ENCODE results near the gene AIFM3.
A peak's percentile ranks its signal among the peaks of the same experiment; 100 is the strongest.

Gene AIFM3

GRCh38 chr22:21010426-21011113 is 43.5 kb downstream of the AIFM3 start:
- no peak for DNase-seq

- peak; percentile 59 for DNase-seq
Measured at GRCh38 chr22:21012446-21013407, 45.7 kb downstream of the AIFM3 start.

- DNase-seq, result no peak
Measured at GRCh38 chr22:21013657-21014201, 46.7 kb downstream of the AIFM3 start.

GRCh38 chr22:21014202-21014725 is 47.2 kb downstream of the AIFM3 start:
- DNase-seq, result peak; percentile 84

- DNase-seq, result peak; percentile 41
Measured at GRCh38 chr22:21014726-21015465, 47.8 kb downstream of the AIFM3 start, which contains the start of gene P2RX6. P2RX6 (plus strand) TSS chr22:21015165; CDS start chr22:21015175, 10 bp downstream.

GRCh38 chr22:21015466-21016006 is 48.5 kb downstream of the AIFM3 start:
- DNase-seq, result no peak

GRCh38 chr22:21016644-21017420 is 49.8 kb downstream of the AIFM3 start:
- no peak for DNase-seq

- no peak for DNase-seq
Measured at GRCh38 chr22:21018314-21018713, 51.3 kb downstream of the AIFM3 start.

GRCh38 chr22:21020802-21021429 is 53.9 kb downstream of the AIFM3 start:
- DNase-seq, result no peak

GRCh38 chr22:21022507-21022906 is 55.5 kb downstream of the AIFM3 start:
- DNase-seq, result no peak

- DNase-seq, result no peak
Measured at GRCh38 chr22:21022955-21023614, 56.0 kb downstream of the AIFM3 start.

- no peak for DNase-seq
Measured at GRCh38 chr22:21025266-21025665, 58.2 kb downstream of the AIFM3 start.

GRCh38 chr22:21025763-21026755 is 59.0 kb downstream of the AIFM3 start:
- DNase-seq, result no peak

GRCh38 chr22:21026783-21027692 is 60.0 kb downstream of the AIFM3 start:
- DNase-seq, result peak; percentile 76

- DNase-seq, result peak; percentile 70
Measured at GRCh38 chr22:21028277-21029251, 61.5 kb downstream of the AIFM3 start.

- DNase-seq, result no peak
Measured at GRCh38 chr22:21029486-21030025, 62.5 kb downstream of the AIFM3 start.
